Subcutaneous abdominal adipose tissue (tissue), 5 donors: ENCODE measurements around the gene FLOT1.
A peak's percentile ranks its signal among the peaks of the same experiment; 100 is the strongest.

Experiments
- H3K27ac ChIP-seq: one replicate; pipeline ENCODE4 v1.7.0; 2013; ENCODE audit warnings: low read depth, mild to moderate bottlenecking, inconsistent platforms, low read length, moderate library complexity
- H3K27me3 ChIP-seq, 5 donors: one replicate each; pipeline ENCODE4 v1.7.0; 2013; ENCODE audit warnings: low read length in 5 of 5, inconsistent platforms in 1 of 5; ENCODE audit not compliant: control insufficient read depth in 5 of 5, insufficient read depth in 4 of 5
- H3K36me3 ChIP-seq, 5 donors: one replicate each; pipeline ENCODE4 v1.7.0; 2013; ENCODE audit warnings: low read length in 5 of 5; ENCODE audit not compliant: control insufficient read depth in 5 of 5, insufficient read depth in 5 of 5
- H3K4me1 ChIP-seq, 5 donors: one replicate each; pipeline ENCODE4 v1.7.0; 2013; ENCODE audit warnings: low read length in 5 of 5, mild to moderate bottlenecking in 3 of 5, moderate library complexity in 1 of 5; ENCODE audit not compliant: control insufficient read depth in 5 of 5, insufficient read depth in 5 of 5
- H3K4me3 ChIP-seq, 5 donors: one replicate each; pipeline ENCODE4 v1.7.0; 2013; ENCODE audit warnings: low read length in 5 of 5, low read depth in 1 of 5
- H3K9ac ChIP-seq, 5 donors: one replicate each; pipeline ENCODE4 v1.7.0; 2013; ENCODE audit warnings: low read length in 5 of 5, mild to moderate bottlenecking in 4 of 5, moderate library complexity in 3 of 5
- H3K9me3 ChIP-seq, 5 donors: one replicate each; pipeline ENCODE4 v1.7.0; 2013; ENCODE audit warnings: low read length in 5 of 5; ENCODE audit not compliant: control insufficient read depth in 5 of 5
- donor health status: healthy.
- donor health status: healthy.
- donor health status: healthy.
- donor health status: healthy.
- donor health status: healthy.

The FLOT1 gene

DNA sequence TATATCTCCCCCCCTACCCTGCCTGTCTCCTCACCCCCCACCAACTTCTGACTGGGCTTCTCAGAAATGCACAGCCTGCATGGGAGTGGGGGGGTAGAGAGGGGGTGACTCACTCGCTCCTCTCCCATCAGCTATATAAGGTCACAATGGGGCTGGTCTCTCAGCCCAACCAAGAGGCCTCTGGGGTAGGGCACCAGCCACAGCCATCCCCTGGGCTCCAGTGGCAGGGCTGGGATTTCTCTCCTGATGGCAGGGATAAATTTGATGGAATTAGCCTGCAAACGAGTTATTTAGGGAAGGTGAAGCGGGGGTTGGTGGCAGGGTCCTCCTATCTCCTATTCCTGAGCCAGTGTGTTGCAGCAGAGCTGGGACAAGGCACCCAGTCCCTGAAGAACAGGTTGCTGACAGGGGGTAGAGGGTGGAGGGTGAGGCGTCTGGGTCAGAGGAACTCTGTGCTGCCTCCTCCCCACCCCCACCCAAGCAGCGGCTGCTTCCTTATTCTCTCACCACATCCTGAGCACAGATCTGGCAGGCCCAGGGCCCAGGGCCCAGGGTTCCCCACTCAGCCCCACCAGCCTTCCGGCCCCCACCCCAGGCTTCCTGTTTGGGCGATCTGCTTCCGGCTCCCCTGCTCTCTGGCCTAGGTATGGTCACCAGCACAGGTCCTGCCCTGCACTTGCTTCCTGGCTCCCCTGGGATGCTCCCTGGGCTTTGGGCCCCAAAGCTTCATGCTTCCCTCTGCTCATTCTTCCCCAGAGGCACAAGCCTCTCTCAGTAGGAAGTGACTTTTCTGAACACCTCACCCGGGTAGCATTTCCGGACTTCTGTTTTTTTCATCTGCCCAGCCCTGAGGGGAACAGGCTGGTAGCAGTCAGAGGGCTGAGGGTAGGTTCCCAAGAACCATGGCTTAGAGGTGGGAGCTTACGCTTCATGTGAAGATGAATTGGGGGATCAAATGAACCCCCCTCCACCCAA is 60.1 kb downstream of the FLOT1 start:
- H3K4me3 ChIP-seq = peak overlapping the region; percentile 75 to 94 (median 85)
- peaks cover 0 to 29% (median 19%) of the 10 kb centered on the region in 5 donors for H3K36me3 ChIP-seq
- H3K27me3 ChIP-seq = peaks cover 0 to 8% (median 0%) of the 10 kb centered on the region in 5 donors
- H3K4me1 ChIP-seq = peaks cover 20 to 76% (median 72%) of the 10 kb centered on the region in 5 donors
- H3K9me3 ChIP-seq = no peaks in the 10 kb centered on the region
- H3K9ac ChIP-seq = peak overlapping the region; percentile 78 to 93 (median 88)
- peak overlapping the region; percentile 100 for H3K27ac ChIP-seq

DNA sequence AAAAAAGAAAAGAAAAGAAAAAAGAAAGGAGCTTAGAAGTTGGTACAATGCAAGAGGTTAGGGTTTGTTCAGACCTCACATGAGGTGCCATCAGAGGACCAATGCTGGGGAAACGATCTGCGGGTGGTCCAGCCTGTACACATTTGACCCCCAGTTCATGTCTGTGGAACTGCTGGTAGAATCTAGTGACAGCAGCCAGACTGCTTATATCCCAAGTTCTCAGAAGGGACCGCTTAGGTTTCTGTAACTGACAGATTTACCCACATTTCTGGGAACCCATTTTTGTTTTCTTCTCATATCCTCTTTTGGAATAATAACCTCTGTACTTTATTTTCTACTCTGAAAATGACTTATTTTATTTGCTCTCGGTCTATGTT is 60.7 kb downstream of the FLOT1 start:
- Histone ChIP-seq H3K4me1 (peaks cover 17 to 76% (median 71%) of the 10 kb centered on the region in 5 donors), H3K36me3 (peaks cover 3 to 36% (median 26%) of the 10 kb centered on the region in 5 donors), H3K27ac (peak overlapping the region; percentile 100), H3K27me3 (peaks cover 0 to 5% (median 0%) of the 10 kb centered on the region in 5 donors), H3K9me3 (no peaks in the 10 kb centered on the region), H3K9ac (peak overlapping the region; percentile 58 to 93 (median 69)), H3K4me3 (peak overlapping the region; percentile 41 to 94 (median 75))

DNA sequence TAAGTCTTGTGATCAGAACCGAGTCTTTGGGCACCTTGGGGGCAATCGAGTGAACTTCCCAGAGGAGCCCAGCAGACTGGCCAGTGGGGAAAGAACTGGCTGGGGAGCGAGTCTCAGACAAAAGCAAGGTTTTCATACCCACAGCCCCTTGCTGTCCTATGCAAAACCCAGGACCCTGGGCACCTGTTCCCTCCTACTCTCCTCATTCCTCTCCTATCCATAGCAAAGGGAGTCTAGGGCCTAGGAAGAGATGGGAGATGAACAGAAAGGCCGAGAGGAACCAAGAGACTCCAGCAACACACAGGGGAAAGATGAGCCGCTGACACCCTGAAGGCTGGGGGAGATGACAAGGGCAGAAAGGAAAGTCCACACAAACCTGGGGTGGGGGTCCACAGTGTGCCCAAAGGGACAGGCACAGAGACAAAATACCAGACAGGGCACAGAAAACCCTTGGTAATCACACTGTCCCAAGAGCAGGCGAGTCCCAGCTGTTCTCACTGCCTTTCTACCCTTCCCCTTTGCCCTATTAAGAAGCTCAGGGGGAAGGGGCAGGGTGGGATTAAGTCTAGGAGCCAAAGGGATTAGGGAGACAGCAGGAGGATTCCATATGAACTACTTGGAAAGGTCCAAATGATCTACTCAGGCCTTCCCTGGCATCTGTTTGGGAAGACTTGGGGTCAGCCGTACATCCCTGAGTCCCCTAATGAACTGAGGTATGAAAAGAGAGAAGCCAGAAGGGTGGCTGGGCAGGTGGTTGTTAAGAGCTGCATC is 62.5 kb downstream of the FLOT1 start:
- H3K9me3 ChIP-seq = no peaks in the 10 kb centered on the region
- H3K27me3 ChIP-seq = peaks cover 0 to 5% (median 0%) of the 10 kb centered on the region in 5 donors
- H3K27ac ChIP-seq = peak overlapping the region; percentile 100
- peak overlapping the region in 4 of 5 donors; percentile 30 to 66 (median 64) for H3K9ac ChIP-seq
- peaks cover 6 to 47% (median 37%) of the 10 kb centered on the region in 5 donors for H3K36me3 ChIP-seq
- H3K4me3 ChIP-seq = peak overlapping the region in 4 of 5 donors; percentile 19 to 44 (median 26)
- peaks cover 14 to 61% (median 57%) of the 10 kb centered on the region in 5 donors for H3K4me1 ChIP-seq

DNA sequence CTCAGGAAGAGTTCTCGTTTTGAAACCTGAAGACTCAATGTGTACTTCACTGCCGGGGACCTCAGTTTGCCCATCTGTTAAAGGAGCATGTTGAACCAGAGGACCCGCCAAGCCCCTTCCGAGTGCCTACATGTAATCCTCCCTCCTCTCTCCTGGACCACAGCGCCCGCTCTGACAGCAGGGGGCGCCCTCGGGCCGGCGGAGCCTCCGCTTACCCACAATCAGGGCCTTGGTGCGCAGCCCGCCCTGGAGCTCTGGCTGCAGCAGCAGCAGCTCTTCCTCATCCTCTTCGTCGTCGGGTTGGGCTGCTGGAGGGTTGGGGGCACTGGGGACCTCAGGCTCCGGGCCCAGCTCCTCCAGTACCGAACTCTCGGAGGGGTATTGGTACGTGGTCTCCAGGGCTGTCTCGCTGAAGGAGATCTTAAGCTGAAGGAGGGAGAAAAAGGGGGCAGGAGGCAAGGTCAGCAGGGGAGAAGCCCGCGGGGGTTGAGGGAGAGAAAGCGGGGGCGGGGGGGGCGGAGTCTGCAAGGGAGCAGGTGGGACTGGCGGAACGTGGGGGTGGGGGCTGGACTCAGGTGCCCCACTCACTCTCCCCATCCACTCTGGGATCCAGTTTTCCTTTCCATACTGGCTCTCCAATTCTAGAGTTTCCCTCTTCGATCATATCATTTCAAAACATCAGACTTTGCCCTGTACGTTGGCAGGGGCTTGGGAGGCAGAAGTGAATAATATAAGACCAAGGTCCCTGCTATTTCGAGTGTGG is 63.3 kb downstream of the FLOT1 start:
- Histone ChIP-seq H3K27ac (peak overlapping the region; percentile 100), H3K4me3 (peak overlapping the region in 4 of 5 donors; percentile 17 to 44 (median 22)), H3K9ac (peak overlapping the region in 4 of 5 donors; percentile 30 to 66 (median 64)), H3K27me3 (peaks cover 0 to 5% (median 0%) of the 10 kb centered on the region in 5 donors), H3K9me3 (no peaks in the 10 kb centered on the region), H3K36me3 (peaks cover 6 to 47% (median 37%) of the 10 kb centered on the region in 5 donors), H3K4me1 (peaks cover 14 to 54% (median 50%) of the 10 kb centered on the region in 5 donors)
